Activated naive CD4-positive, alpha-beta T cell treated with anti-CD3 and anti-CD28 coated beads, Interleukin-2, amount 50 U/mL, for 72 hours (primary cell): ENCODE data around the gene NTN5. TPM values are rescaled to one million over a fixed set of nuclear protein-coding genes. Genes with fewer than 3 reads are reported as not detected.

Experiments
- ATAC-seq, 2 donors: fragments of 150-1000 bp; cut with Tn5 transposase; 2 replicates each; pipeline ENCODE4 v1.10.0; 2021; ENCODE audit warnings: mild to moderate bottlenecking in 2 of 2, moderate library complexity in 2 of 2
- DNase-seq, 2 donors: peaks; one replicate each; pipeline ENCODE4 v3.0.0; 2021 to 2022; ENCODE audit warnings: low spot score in 2 of 2
- H3K27ac Mint-ChIP-seq, 2 donors: one replicate each; pipeline ENCODE4 v1.8.0; 2022; ENCODE audit warnings: mild to moderate bottlenecking in 2 of 2, mixed read lengths in 2 of 2
- H3K36me3 Mint-ChIP-seq, 2 donors: one replicate each; pipeline ENCODE4 v1.8.0; 2022; ENCODE audit warnings: mixed read lengths in 2 of 2
- H3K9me3 Mint-ChIP-seq, 2 donors: one replicate each; pipeline ENCODE4 v1.8.0; 2022; ENCODE audit warnings: mixed read lengths in 2 of 2
- total RNA-seq, 2 donors: library from RNA; stranded (reverse); gene quantifications; one replicate each; pipeline ENCODE4 v1.2.3, GENCODE V29; 2022

Gene NTN5
- total RNA-seq, 2 donors from 2014 or later = 1.6 to 2.5 TPM

DNA sequence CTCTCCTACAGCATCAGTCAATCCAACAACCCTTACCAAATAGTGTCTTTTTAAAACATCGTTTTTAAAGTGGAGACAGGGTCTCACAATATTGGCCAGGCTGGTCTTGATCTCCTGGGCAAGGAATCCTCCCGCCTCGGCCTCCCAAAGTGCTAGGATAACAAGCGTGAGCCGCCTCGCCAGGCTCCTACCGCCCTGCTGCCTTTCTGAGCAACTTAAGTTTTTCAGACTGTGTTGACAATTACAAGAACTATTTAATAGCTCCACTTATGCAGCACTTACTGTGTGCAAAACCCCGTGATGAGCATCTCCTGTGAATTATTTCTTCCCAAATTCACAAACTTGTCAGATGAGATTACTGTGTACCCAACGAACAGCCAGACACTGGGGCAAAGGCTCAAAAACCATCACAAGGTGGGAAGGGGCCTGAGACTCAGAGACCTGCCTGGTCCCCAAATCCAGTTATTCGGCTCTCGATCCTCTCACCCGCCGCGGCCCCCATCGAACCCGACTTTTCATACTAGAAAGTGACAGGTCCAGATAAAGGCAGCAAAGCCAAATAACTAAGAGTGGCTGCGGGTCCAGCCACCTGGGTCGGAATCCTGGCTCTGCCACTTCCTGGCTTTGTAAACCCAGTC is 54.4 kb downstream of the NTN5 start:
- DNase-seq = no peak
- Mint-ChIP-seq H3K27ac (peak overlapping the region; percentile 95 to 100), H3K9me3 (no peaks in the 10 kb centered on the region), H3K36me3 (peaks cover 55% of the 10 kb centered on the region in 2 donors)
- no peak for ATAC-seq

DNA sequence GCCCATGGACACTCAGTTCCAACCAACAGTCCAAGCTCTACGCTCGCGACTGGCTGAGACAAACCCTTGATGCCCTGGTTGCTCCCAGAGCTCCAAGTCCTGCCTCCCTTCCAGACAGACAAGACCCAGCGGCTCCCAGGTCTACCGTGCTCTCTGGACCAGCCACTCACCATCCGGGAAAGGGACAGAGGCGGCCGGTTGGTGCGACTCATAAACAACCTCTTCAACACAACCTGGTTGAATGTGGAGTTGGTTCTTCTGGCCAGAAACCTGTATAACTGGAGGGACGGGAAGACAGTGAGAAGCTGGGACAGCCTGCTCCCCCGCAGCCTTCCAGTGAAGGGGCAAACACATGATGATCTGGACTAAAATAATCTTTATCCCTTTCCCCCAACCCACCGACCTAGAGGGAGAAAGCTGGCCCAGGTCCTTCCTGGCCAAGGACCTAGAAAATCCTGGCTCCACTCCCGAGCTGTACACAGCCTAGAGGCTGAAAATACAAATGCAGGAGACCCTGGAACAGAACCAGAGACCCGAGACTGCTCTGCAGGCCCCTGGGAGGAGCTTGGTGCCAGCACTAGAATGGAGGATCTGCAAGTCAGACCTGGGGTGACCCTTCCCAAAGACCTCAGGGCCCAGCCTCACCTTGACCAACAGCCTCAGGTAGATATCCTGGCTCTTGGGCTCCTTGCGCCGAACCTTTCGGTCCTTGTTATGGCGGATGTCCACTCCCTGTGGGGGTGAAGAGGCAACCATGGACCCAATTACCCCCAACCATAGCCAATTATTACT is 55.5 kb downstream of the NTN5 start:
- H3K36me3 Mint-ChIP-seq = peaks cover 52% of the 10 kb centered on the region in 2 donors
- no peaks in the 10 kb centered on the region for H3K9me3 Mint-ChIP-seq

GRCh38 chr19:48616491-48617056 is 56.2 kb downstream of the NTN5 start:
- Mint-ChIP-seq H3K9me3 (no peaks in the 10 kb centered on the region), H3K36me3 (peaks cover 45 to 47% of the 10 kb centered on the region in 2 donors), H3K27ac (peak overlapping the region; percentile 95 to 100)
- DNase-seq = no peak
- ATAC-seq = no peak

More for the DNA sequence above, 55.5 kb downstream of the NTN5 start:
- peak overlapping the region; percentile 95 to 100 for H3K27ac Mint-ChIP-seq
- no peak for DNase-seq
- no peak for ATAC-seq

DNA sequence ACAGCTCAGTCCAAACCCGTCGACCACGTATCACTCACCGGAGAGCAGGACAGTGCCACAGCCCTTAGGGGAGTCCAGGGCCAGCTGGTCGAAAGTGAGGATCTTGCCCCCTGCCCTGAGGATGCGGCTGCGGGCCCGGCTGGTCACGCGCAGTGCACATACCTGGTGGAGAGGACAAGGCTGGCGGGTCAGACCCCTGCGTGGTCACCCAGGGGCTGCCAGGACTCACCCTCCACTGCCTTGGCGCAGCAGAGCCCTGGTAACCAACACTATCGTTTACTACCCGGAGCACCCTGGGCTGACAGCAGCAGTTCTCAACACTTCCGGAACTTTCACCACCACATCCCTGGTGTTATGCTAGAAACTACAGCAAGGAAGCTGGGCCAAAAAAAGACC is 56.8 kb downstream of the NTN5 start:
- DNase-seq (no peak), ATAC-seq (no peak)
- H3K27ac Mint-ChIP-seq = peak overlapping the region in 1 of 2 donors; percentile 72
- no peaks in the 10 kb centered on the region for H3K9me3 Mint-ChIP-seq
- peaks cover 41 to 43% of the 10 kb centered on the region in 2 donors for H3K36me3 Mint-ChIP-seq

DNA sequence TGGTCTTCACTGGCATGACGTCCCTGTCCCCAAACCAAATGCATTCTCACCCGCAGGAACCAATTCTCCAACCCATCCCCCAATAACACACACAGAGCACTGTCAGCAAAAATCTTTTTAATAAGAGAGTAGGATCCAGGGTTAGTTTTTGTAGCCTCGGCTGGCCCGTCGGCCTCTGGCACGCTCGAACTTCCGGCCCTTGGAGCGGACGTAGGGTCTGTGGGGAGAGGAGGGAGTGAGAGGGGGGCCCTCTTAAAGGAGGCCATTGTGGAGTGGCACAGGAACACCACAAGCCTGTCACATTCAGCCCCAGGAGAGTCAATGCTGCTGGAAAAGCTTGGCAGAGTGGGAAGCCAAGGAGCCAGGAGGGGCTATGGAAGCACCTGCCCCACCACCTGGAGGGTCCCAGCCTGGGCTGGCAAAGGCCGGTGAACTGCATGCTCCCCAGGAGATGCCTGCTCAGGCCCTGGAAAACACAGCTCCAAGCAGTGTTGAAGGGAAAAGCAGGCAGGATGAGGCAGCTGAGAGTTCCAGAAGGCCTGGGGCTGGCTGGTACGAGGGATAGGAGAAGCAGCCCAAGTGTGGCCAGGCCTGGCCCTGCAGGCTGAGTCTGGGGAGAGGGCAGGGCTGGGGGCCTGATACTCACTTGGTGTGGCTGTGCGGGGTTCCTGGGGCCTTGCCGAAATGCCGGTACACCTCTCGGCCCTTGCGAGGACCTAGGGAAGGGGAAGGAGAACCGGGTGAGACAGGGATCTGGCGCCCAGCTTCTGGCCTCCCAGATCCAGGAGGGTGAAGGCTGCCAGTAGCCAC is 57.4 kb downstream of the NTN5 start:
- Mint-ChIP-seq H3K9me3 (no peaks in the 10 kb centered on the region), H3K27ac (peak overlapping the region in 1 of 2 donors; percentile 54), H3K36me3 (peaks cover 41 to 43% of the 10 kb centered on the region in 2 donors)
- ATAC-seq (no peak), DNase-seq (no peak)

DNA sequence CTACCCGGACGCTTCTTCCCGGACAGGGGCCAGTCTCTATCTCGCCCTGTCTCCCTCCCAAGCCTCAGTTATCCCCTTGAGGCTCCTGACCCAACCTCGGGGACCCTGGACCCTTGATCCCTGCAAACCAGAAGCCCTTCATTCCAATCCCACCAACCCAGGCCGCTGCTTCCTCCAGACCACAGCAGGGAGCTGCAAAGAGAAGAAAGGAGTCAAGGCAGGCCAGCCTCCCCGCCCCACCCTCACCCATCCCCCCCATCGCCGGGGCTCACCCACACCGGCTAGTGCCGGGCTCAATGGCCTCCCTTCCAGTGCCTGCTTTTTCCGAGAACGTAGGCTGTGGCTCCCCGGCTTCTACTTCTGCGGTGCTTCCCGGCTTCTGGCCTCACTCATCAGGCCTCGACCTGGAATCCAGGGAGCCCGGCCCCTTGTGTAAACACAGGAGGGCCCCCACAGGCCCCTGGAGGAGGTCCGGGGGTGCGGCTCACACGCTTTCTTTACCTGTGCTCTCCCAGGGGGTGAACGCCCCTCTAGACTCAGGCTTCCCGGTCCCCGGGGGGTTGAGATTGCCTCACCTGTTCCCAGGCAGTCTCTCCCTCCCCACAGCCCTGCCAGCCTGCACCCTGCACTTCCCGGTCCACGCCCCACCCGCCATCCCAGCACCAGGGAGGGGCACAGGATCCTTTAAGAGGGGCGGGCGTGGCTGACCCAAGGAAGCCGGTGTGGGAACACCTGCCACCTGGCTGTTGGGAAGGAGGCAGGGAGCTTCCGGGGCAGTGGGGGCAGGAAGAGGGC is 58.2 kb downstream of the NTN5 start, which contains the start of gene FAM83E:
Gene FAM83E, minus strand, starts transcription at position 641 of the 795 bp plus-strand sequence. CDS start 1,704 bp downstream, outside the sequence.
- DNase-seq (no peak), ATAC-seq (no peak)
- Mint-ChIP-seq H3K9me3 (no peaks in the 10 kb centered on the region), H3K36me3 (peaks cover 33 to 35% of the 10 kb centered on the region in 2 donors), H3K27ac (peak within 1 kb of the TSS; percentile 51 to 99)

- DNase-seq (no peak), ATAC-seq (peak; percentile 5 to 8)
- Mint-ChIP-seq H3K27ac (peak overlapping the region; percentile 51 to 99), H3K36me3 (peaks cover 29 to 30% of the 10 kb centered on the region in 2 donors), H3K9me3 (no peaks in the 10 kb centered on the region)
These were observed 58.9 kb downstream of the NTN5 start for GRCh38 chr19:48613852-48614435.

DNA sequence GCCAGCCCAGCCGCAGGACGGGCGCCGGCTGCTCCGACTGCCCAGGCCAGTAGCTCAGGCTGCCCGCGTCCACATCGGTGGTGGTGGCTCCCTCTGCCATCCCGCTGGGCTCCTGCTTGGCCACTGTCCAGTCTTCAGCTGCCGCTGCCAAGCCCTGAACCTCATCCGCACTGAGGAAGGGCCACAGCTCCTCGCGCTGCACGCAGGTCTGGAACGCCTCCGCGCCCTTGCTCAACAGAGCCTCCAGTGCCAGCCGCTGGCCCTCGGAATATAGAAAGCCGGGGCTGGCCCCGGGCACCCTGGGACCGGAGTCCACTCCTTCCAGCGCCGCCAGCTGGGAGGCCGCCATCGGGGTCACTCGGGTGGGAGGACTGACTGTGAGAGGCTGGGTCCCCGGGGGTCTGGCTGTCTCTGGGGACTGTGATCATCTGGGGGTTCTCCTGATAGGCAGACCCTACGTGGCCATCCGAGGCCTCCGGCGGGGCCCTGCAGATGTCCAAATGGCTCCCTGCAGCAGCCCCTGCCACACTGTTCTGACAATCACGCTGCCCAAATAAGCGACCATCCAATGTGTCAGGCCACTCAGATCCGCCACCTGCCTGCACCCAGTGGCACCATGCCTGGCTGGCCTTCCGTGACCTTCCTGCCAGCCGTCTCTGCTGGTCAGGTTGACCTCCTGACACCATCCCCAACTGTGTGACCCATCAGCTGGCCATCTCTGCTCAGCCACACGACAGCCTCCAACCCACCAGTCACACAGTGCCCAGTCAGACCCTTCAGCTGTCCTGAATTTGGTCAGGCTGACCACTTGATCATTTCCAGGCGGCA is 59.6 kb downstream of the NTN5 start:
- no peaks in the 10 kb centered on the region for H3K9me3 Mint-ChIP-seq
- peak overlapping the region; percentile 51 to 99 for H3K27ac Mint-ChIP-seq
- DNase-seq = no peak
- H3K36me3 Mint-ChIP-seq = peaks cover 22 to 23% of the 10 kb centered on the region in 2 donors
- ATAC-seq = peak; percentile 2 to 16

GRCh38 chr19:48611872-48612271 is 60.9 kb downstream of the NTN5 start:
- peaks cover 9% of the 10 kb centered on the region in 2 donors for H3K36me3 Mint-ChIP-seq
- ATAC-seq (no peak), DNase-seq (no peak)
- H3K9me3 Mint-ChIP-seq = no peaks in the 10 kb centered on the region
- peak overlapping the region in 1 of 2 donors; percentile 93 for H3K27ac Mint-ChIP-seq

Other genes with a start within 250 kb of the NTN5 start
- gene GRWD1, start 227.0 kb downstream of the NTN5 start, total RNA-seq = 10 to 100 TPM; 32.8 to 46.3 TPM
- gene KCNJ14, start 217.4 kb downstream of the NTN5 start, total RNA-seq = 1 to 10 TPM; 2.1 to 2.3 TPM
- 10 to 100 TPM; 32.4 to 64.1 TPM for gene CYTH2, start 203.6 kb downstream of the NTN5 start, total RNA-seq
- gene LMTK3, start 161.2 kb downstream of the NTN5 start, total RNA-seq = 1 to 10 TPM; 2.9 to 9.5 TPM
- not detected for gene SULT2B1, start 120.8 kb downstream of the NTN5 start, total RNA-seq
- gene SPACA4, start 66.3 kb downstream of the NTN5 start, total RNA-seq = not detected
- gene FAM83E, start 57.9 kb downstream of the NTN5 start, total RNA-seq = 1 to 10 TPM; 5.5 to 9.1 TPM
- gene RPL18, start 53.8 kb downstream of the NTN5 start, total RNA-seq = 1,000 to 10,000 TPM; 2,030 to 2,264 TPM
- 10 to 100 TPM; 25.7 to 40.4 TPM for gene SPHK2, start 53.5 kb downstream of the NTN5 start, total RNA-seq
- gene DBP, start 35.6 kb downstream of the NTN5 start, total RNA-seq = 10 to 100 TPM; 10.5 to 16.9 TPM
- gene CA11, start 26.8 kb downstream of the NTN5 start, total RNA-seq = 10 to 100 TPM in 1 of 2 donors, 1 to 10 TPM in 1; 7.9 to 10.9 TPM
- gene FUT2, start 23.0 kb upstream of the NTN5 start, total RNA-seq = not detected
- gene MAMSTR, start 46.7 kb upstream of the NTN5 start, total RNA-seq = 1 to 10 TPM; 1.1 to 1.4 TPM
- under 1 TPM; 0.19 to 0.66 TPM for gene RASIP1, start 67.6 kb upstream of the NTN5 start, total RNA-seq
- gene IZUMO1, start 73.9 kb upstream of the NTN5 start, total RNA-seq = not detected
- gene FUT1, start 79.6 kb upstream of the NTN5 start, total RNA-seq = under 1 TPM in 1 of 2 donors, not detected in 1; 0.41 TPM
- gene FGF21, start 82.5 kb upstream of the NTN5 start, total RNA-seq = not detected
- 10 to 100 TPM; 33.9 to 72.1 TPM for gene BCAT2, start 138.0 kb upstream of the NTN5 start, total RNA-seq
- gene HSD17B14, start 163.5 kb upstream of the NTN5 start, total RNA-seq = 1 to 10 TPM; 1.3 to 1.7 TPM
- 10 to 100 TPM in 1 of 2 donors, 1 to 10 TPM in 1; 9.1 to 20.3 TPM for gene PLEKHA4, start 195.6 kb upstream of the NTN5 start, total RNA-seq
- gene PPP1R15A, start 199.4 kb upstream of the NTN5 start, total RNA-seq = 100 to 1,000 TPM in 1 of 2 donors, 10 to 100 TPM in 1; 93.1 to 133 TPM
- 1 to 10 TPM in 1 of 2 donors, under 1 TPM in 1; 0.52 to 1.1 TPM for gene TULP2, start 225.7 kb upstream of the NTN5 start, total RNA-seq
- gene NUCB1, start 227.3 kb upstream of the NTN5 start, total RNA-seq = 100 to 1,000 TPM; 191 to 254 TPM